Panc1 (cell line): ENCODE measurements around the gene CBX7. TPM values are rescaled to one million over a fixed set of nuclear protein-coding genes. Genes with fewer than 3 reads are reported as not detected.

Experiments used
- ATAC-seq: fragments of 200-7000 bp; cut with Tn5 transposase; 2 replicates; pipeline ENCODE4 v1.9.1; 2020; ENCODE audit warnings: mild to moderate bottlenecking, moderate library complexity
- BruUV-seq: library from RNA; stranded (reverse); fragments of 400-500 nt; replicated peaks from 2 replicates; lab custom pipeline; 2021; lab: Mats Ljungman, UMichigan
- CTCF ChIA-PET: fragments of 300-600 bp; sonication (Branson Sonifier 250); formaldehyde crosslinking; loops from one replicate; lab custom pipeline; 2022; ENCODE audit warnings: antibody characterized with exemption; lab: Charles Lee
- POLR2A ChIA-PET: fragments of 300-600 bp; sonication (Branson Sonifier 250); formaldehyde crosslinking; loops from one replicate; lab custom pipeline; 2022; ENCODE audit warnings: antibody characterized with exemption; lab: Charles Lee
- DNase-seq: peaks from one replicate; pipeline ENCODE4 v3.0.0-alpha.2; 2010; ENCODE audit warnings: low read depth, low spot score
- H3K27ac ChIP-seq: 2 replicates; pipeline ENCODE4 v1.5.1; 2011; ENCODE audit warnings: mild to moderate bottlenecking, low read length, inconsistent platforms
- H3K27me3 ChIP-seq: fragments of 200-500 bp; sonication (Bioruptor generic); 2 replicates; pipeline ENCODE4 v1.6.0; 2014; ENCODE audit warnings: low read length, inconsistent platforms; ENCODE audit not compliant: control insufficient read depth, insufficient read depth
- H3K36me3 ChIP-seq: fragments of 200-500 bp; sonication (Bioruptor generic); 2 replicates; pipeline ENCODE4 v1.5.1; 2014; ENCODE audit warnings: inconsistent platforms, mild to moderate bottlenecking, low read length, moderate library complexity; ENCODE audit not compliant: control insufficient read depth, insufficient read depth
- H3K4me1 ChIP-seq: 2 replicates; pipeline ENCODE4 v1.5.1; 2011; ENCODE audit warnings: inconsistent platforms, mild to moderate bottlenecking, low read length, moderate library complexity; ENCODE audit not compliant: control insufficient read depth, insufficient read depth
- H3K4me3 ChIP-seq, 2 experiments: 2 replicates each; pipeline ENCODE4 v1.5.1; 2011 to 2012; ENCODE audit warnings: low read depth in 2 of 2, low read length in 2 of 2, mild to moderate bottlenecking in 2 of 2, inconsistent platforms in 1 of 2, moderate library complexity in 1 of 2
- H3K9me3 ChIP-seq: fragments of 200-500 bp; sonication (Bioruptor generic); 2 replicates; pipeline ENCODE4 v1.5.1; 2014; ENCODE audit warnings: low read depth, mild to moderate bottlenecking, inconsistent platforms, low read length, moderate library complexity; ENCODE audit not compliant: control insufficient read depth, insufficient read depth
- POLR2AphosphoS5 ChIP-seq: IDR thresholded peaks from 2 replicates; pipeline ENCODE4 v1.6.1; 2012; ENCODE audit warnings: mild to moderate bottlenecking, low read depth, low read length, moderate library complexity
- SIN3A ChIP-seq: IDR thresholded peaks from 2 replicates; pipeline ENCODE4 v1.6.1; 2012; ENCODE audit warnings: low read depth, mild to moderate bottlenecking, low read length, moderate library complexity, borderline replicate concordance; ENCODE audit not compliant: insufficient read depth
- TCF7L2 ChIP-seq: IDR thresholded peaks from 2 replicates; pipeline ENCODE4 v1.6.1; 2011; ENCODE audit warnings: mild to moderate bottlenecking, low read depth, low read length, inconsistent platforms
- in situ Hi-C: cut with HindIII; loops from 2 replicates; pipeline ENCODE4 v1.10.0; 2016; ENCODE audit warnings: low sequenced_read_pairs, low pct_unique_long_range_greater_than_20kb
- intact Hi-C: fragments of 100-400 bp; cut with micrococcal nuclease; formaldehyde crosslinking; loops from one replicate; pipeline ENCODE4 v1.10.0; 2022; ENCODE audit not compliant: unreplicated experiment
- total RNA-seq: library from RNA; stranded (reverse); gene quantifications from one replicate; pipeline ENCODE4 v1.2.1, GENCODE V29; 2021; ENCODE audit not compliant: unreplicated experiment
- TF ChIP-seq, protein P1 (sequence below): fragments of 450-650 bp; IDR thresholded peaks from 2 replicates; pipeline ENCODE4 v1.5.1; 2017; ENCODE audit warnings: mild to moderate bottlenecking
- TF ChIP-seq, protein P2 (sequence below), 2 experiments: IDR thresholded peaks; 2 replicates each; pipeline ENCODE4 v1.6.1; 2011 to 2012; ENCODE audit warnings: low read depth in 2 of 2, control low read depth in 1 of 2, low read length in 1 of 2, mild to moderate bottlenecking in 1 of 2, moderate library complexity in 1 of 2; ENCODE audit not compliant: insufficient read depth in 1 of 2

Gene CBX7
- total RNA-seq, 1 experiment from 2014 or later = 14.5 TPM

DNA sequence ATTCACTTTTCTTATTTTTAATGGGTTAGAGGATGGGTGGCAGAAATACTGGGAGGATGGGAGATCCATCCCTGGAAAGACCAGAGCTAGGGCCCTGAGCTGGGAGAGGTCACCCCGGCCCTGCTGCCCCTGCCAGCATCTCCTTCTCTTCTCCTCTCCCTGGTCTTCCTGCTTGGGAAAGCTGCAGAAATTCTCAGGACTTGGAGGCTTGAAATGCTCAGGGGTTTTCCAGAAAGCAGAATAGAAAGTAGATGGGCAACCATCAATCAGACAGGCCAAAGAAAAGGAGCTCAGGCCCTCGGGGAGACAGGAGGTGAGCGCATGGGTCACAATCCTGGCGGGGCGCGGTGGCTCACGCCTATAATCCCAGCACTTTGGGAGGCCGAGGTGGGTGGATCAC lies 53.9 kb downstream of the CBX7 start:
- no peaks in the 10 kb centered on the region for H3K36me3 ChIP-seq
- H3K4me3 ChIP-seq = no peak overlapping the region
- no peaks in the 10 kb centered on the region for H3K9me3 ChIP-seq
- DNase-seq (no peak), ATAC-seq (no peak)
- in situ Hi-C loops (no loop called here), intact Hi-C loops (no loop called here)
- ChIA-PET CTCF (no interaction called here), POLR2A (no interaction called here)
- TF ChIP-seq, protein P1, sequence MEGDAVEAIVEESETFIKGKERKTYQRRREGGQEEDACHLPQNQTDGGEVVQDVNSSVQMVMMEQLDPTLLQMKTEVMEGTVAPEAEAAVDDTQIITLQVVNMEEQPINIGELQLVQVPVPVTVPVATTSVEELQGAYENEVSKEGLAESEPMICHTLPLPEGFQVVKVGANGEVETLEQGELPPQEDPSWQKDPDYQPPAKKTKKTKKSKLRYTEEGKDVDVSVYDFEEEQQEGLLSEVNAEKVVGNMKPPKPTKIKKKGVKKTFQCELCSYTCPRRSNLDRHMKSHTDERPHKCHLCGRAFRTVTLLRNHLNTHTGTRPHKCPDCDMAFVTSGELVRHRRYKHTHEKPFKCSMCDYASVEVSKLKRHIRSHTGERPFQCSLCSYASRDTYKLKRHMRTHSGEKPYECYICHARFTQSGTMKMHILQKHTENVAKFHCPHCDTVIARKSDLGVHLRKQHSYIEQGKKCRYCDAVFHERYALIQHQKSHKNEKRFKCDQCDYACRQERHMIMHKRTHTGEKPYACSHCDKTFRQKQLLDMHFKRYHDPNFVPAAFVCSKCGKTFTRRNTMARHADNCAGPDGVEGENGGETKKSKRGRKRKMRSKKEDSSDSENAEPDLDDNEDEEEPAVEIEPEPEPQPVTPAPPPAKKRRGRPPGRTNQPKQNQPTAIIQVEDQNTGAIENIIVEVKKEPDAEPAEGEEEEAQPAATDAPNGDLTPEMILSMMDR = no peak
- TF ChIP-seq POLR2AphosphoS5 = no peak
- TF ChIP-seq, protein P2, sequence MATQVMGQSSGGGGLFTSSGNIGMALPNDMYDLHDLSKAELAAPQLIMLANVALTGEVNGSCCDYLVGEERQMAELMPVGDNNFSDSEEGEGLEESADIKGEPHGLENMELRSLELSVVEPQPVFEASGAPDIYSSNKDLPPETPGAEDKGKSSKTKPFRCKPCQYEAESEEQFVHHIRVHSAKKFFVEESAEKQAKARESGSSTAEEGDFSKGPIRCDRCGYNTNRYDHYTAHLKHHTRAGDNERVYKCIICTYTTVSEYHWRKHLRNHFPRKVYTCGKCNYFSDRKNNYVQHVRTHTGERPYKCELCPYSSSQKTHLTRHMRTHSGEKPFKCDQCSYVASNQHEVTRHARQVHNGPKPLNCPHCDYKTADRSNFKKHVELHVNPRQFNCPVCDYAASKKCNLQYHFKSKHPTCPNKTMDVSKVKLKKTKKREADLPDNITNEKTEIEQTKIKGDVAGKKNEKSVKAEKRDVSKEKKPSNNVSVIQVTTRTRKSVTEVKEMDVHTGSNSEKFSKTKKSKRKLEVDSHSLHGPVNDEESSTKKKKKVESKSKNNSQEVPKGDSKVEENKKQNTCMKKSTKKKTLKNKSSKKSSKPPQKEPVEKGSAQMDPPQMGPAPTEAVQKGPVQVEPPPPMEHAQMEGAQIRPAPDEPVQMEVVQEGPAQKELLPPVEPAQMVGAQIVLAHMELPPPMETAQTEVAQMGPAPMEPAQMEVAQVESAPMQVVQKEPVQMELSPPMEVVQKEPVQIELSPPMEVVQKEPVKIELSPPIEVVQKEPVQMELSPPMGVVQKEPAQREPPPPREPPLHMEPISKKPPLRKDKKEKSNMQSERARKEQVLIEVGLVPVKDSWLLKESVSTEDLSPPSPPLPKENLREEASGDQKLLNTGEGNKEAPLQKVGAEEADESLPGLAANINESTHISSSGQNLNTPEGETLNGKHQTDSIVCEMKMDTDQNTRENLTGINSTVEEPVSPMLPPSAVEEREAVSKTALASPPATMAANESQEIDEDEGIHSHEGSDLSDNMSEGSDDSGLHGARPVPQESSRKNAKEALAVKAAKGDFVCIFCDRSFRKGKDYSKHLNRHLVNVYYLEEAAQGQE (IDR thresholded peaks at IDR 0.05; ENCODE audit: insufficient read depth in 1 of 2, low read depth in 2 of 2, low read length in 1 of 2) = no peak
- TF ChIP-seq SIN3A = no peak
- no peak for TF ChIP-seq TCF7L2
- BruUV-seq = no TSS peak
- H3K27me3 ChIP-seq = no peaks in the 10 kb centered on the region
- no peaks in the 10 kb centered on the region for H3K4me1 ChIP-seq
- H3K27ac ChIP-seq = no peak overlapping the region

- no peaks in the 10 kb centered on the region for H3K9me3 ChIP-seq
- in situ Hi-C loops = no loop called here
- no peak for DNase-seq
Observed at GRCh38 chr22:39098026-39098425, 54.5 kb downstream of the CBX7 start.

More at GRCh38 chr22:39098026-39098425, 54.5 kb downstream of the CBX7 start:
- Histone ChIP-seq H3K36me3 (no peaks in the 10 kb centered on the region), H3K27ac (no peak overlapping the region), H3K4me1 (no peaks in the 10 kb centered on the region), H3K4me3 (no peak overlapping the region), H3K27me3 (no peaks in the 10 kb centered on the region)
- ChIA-PET POLR2A (no interaction called here), CTCF (no interaction called here)
- no peak for TF ChIP-seq TCF7L2
- no peak for TF ChIP-seq POLR2AphosphoS5
- TF ChIP-seq SIN3A = no peak
- no TSS peak for BruUV-seq
- intact Hi-C loops = no loop called here
- ATAC-seq = no peak; the same call in 1 of the 2 replicates
